Neural cell (in vitro differentiated cells): Measurements from ENCODE around the gene HDGFL2. TPM values are rescaled to one million over a fixed set of nuclear protein-coding genes. Genes with fewer than 3 reads are reported as not detected.

Experiments used
- H2AFZ ChIP-seq: fragments of 200-600, 300-800 bp; sonication (generic), shearing (Covaris generic); 2 replicates; pipeline ENCODE4 v1.6.0; 2014; ENCODE audit warnings: low read depth, mild to moderate bottlenecking, antibody characterized with exemption, low read length, moderate library complexity
- H3F3A ChIP-seq: fragments of 200-600 bp; shearing (Covaris generic); 2 replicates; pipeline ENCODE4 v1.6.1; 2016; ENCODE audit warnings: mild to moderate bottlenecking, moderate library complexity, mixed read lengths, antibody characterized with exemption, low read length; ENCODE audit not compliant: insufficient read depth, poor library complexity, severe bottlenecking
- H3K27ac ChIP-seq: fragments of 200-600, 300-800 bp; sonication (generic), shearing (Covaris generic); 2 replicates; pipeline ENCODE4 v1.5.1; 2014; ENCODE audit warnings: mild to moderate bottlenecking, low read length, moderate library complexity
- H3K27me3 ChIP-seq: fragments of 300-800, 200-600 bp; sonication (generic), shearing (Covaris generic); 2 replicates; pipeline ENCODE4 v1.6.0; 2014; ENCODE audit warnings: mild to moderate bottlenecking, low read depth, low read length, moderate library complexity; ENCODE audit not compliant: insufficient read depth
- H3K36me3 ChIP-seq: fragments of 300-800, 200-600 bp; sonication (generic), shearing (Covaris generic); 2 replicates; pipeline ENCODE4 v1.5.1; 2014; ENCODE audit warnings: mild to moderate bottlenecking, antibody characterized with exemption, low read length, moderate library complexity; ENCODE audit not compliant: insufficient read depth
- H3K4me2 ChIP-seq: fragments of 300-800, 200-600 bp; sonication (generic), shearing (Covaris generic); 2 replicates; pipeline ENCODE4 v1.6.0; 2014; ENCODE audit warnings: mild to moderate bottlenecking, low read length
- H3K4me3 ChIP-seq: fragments of 300-800, 200-600 bp; sonication (generic), shearing (Covaris generic); 2 replicates; pipeline ENCODE4 v1.5.1; 2014; ENCODE audit warnings: mild to moderate bottlenecking, low read length, moderate library complexity
- H3K79me2 ChIP-seq: fragments of 200-600 bp; shearing (Covaris generic); replicated peaks from 2 replicates; pipeline ENCODE4 v1.6.0; 2014; ENCODE audit warnings: mild to moderate bottlenecking, low read length, moderate library complexity; ENCODE audit not compliant: insufficient read depth
- H3K9ac ChIP-seq: fragments of 300-800, 200-600 bp; sonication (generic), shearing (Covaris generic); 2 replicates; pipeline ENCODE4 v1.6.1; 2016; ENCODE audit warnings: mild to moderate bottlenecking, low read length, mixed read lengths
- H3K9me2 ChIP-seq: fragments of 200-600 bp; shearing (Covaris generic); 2 replicates; pipeline ENCODE4 v1.6.1; 2016; ENCODE audit warnings: mild to moderate bottlenecking, low read length, mixed read lengths; ENCODE audit not compliant: insufficient read depth
- H3K9me3 ChIP-seq: fragments of 200-600, 300-800 bp; sonication (generic), shearing (Covaris generic); 2 replicates; pipeline ENCODE4 v1.6.1; 2016; ENCODE audit warnings: mild to moderate bottlenecking, mixed run types, low read length, moderate library complexity, mixed read lengths
- H4K20me1 ChIP-seq: fragments of 200-600 bp; shearing (Covaris generic); 2 replicates; pipeline ENCODE4 v1.6.1; 2016; ENCODE audit warnings: mild to moderate bottlenecking, mixed run types; ENCODE audit not compliant: insufficient read depth
- EP300 ChIP-seq: fragments of 450-650 bp; conservative IDR thresholded peaks from 2 replicates; pipeline ENCODE4 v1.6.1; 2014; ENCODE audit warnings: antibody characterized with exemption, mild to moderate bottlenecking, moderate library complexity; ENCODE audit not compliant: poor library complexity, severe bottlenecking
- EZH2 ChIP-seq: fragments of 200-600, 300-800 bp; shearing (Covaris generic), sonication (generic); IDR thresholded peaks from 2 replicates; pipeline ENCODE4 v1.6.1; 2014; ENCODE audit warnings: antibody characterized with exemption, low read length, borderline replicate concordance, mild to moderate bottlenecking; ENCODE audit not compliant: insufficient read depth, poor library complexity, severe bottlenecking
- MXI1 ChIP-seq: fragments of 450-650 bp; conservative IDR thresholded peaks from 2 replicates; pipeline ENCODE4 v1.6.1; 2014; ENCODE audit warnings: antibody characterized with exemption, mild to moderate bottlenecking; ENCODE audit not compliant: poor library complexity, severe bottlenecking
- POLR2AphosphoS5 ChIP-seq: IDR thresholded peaks from 2 replicates; pipeline ENCODE4 v1.6.1; 2012
- RAD21 ChIP-seq: fragments of 450-650 bp; conservative IDR thresholded peaks from 2 replicates; pipeline ENCODE4 v1.6.1; 2014; ENCODE audit warnings: antibody characterized with exemption, mild to moderate bottlenecking, moderate library complexity
- SMC3 ChIP-seq: fragments of 450-650 bp; conservative IDR thresholded peaks from 2 replicates; pipeline ENCODE4 v1.6.1; 2014; ENCODE audit warnings: antibody characterized with exemption, mild to moderate bottlenecking, moderate library complexity; ENCODE audit not compliant: poor library complexity
- TAF1 ChIP-seq: IDR thresholded peaks from 2 replicates; pipeline ENCODE4 v1.6.1; 2012; ENCODE audit warnings: low read depth
- polyA plus RNA-seq: library from polyadenylated mRNA; depleted of rRNA; stranded (reverse); fragments of >200 nt; gene quantifications from 2 replicates; pipeline ENCODE4 v1.2.3, GENCODE V29; 2014
- TF ChIP-seq, protein P1 (sequence below): IDR thresholded peaks from 2 replicates; pipeline ENCODE4 v1.6.1; 2012; ENCODE audit warnings: borderline replicate concordance
- TF ChIP-seq, protein P2 (sequence below): fragments of 450-650 bp; IDR thresholded peaks from 2 replicates; pipeline ENCODE4 v1.5.1; 2014; ENCODE audit warnings: antibody characterized with exemption, mild to moderate bottlenecking, moderate library complexity; ENCODE audit not compliant: poor library complexity, severe bottlenecking

HDGFL2 gene
- polyA plus RNA-seq, 1 donor from 2014 or later, result 79.7 TPM

DNA sequence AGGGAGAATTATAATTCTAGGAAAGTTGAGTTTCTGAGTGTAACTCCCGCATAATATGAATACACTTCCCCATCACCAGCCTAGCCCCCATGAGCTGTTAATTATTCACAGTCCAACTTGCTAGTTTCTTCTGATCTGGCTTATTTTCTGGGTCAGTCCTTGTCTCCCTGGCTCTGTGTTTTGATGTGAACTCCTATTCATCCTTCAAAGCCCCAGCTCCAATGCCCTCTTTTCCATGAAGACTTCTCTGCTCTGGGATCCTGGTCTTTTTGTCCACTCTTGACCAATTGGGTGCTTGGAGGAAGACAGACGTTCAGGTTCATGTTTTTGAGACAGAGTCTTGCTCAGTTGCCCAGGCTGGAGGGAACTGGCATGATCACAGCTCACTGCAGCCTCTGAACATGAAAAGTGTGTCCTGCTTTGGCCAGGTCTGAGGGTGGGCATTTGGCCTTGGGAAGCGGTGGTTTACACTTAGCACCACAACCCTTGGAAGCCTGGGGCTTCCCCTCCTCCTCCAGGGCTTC, 67.1 kb downstream of the HDGFL2 start:
- H2AFZ ChIP-seq, result no peak overlapping the region
- H3K4me2 ChIP-seq, result no peak overlapping the region
- H3K9me2 ChIP-seq, result no peaks in the 10 kb centered on the region
- no peaks in the 10 kb centered on the region for H3K9me3 ChIP-seq
- no peaks in the 10 kb centered on the region for H4K20me1 ChIP-seq
- H3K36me3 ChIP-seq, result no peaks in the 10 kb centered on the region
- no peak overlapping the region for H3K27ac ChIP-seq
- TF ChIP-seq TAF1 (no peak), MXI1 (no peak), RAD21 (no peak), SMC3 (no peak), POLR2AphosphoS5 (no peak), EZH2 (no peak), EP300 (no peak)
- TF ChIP-seq, protein P1, sequence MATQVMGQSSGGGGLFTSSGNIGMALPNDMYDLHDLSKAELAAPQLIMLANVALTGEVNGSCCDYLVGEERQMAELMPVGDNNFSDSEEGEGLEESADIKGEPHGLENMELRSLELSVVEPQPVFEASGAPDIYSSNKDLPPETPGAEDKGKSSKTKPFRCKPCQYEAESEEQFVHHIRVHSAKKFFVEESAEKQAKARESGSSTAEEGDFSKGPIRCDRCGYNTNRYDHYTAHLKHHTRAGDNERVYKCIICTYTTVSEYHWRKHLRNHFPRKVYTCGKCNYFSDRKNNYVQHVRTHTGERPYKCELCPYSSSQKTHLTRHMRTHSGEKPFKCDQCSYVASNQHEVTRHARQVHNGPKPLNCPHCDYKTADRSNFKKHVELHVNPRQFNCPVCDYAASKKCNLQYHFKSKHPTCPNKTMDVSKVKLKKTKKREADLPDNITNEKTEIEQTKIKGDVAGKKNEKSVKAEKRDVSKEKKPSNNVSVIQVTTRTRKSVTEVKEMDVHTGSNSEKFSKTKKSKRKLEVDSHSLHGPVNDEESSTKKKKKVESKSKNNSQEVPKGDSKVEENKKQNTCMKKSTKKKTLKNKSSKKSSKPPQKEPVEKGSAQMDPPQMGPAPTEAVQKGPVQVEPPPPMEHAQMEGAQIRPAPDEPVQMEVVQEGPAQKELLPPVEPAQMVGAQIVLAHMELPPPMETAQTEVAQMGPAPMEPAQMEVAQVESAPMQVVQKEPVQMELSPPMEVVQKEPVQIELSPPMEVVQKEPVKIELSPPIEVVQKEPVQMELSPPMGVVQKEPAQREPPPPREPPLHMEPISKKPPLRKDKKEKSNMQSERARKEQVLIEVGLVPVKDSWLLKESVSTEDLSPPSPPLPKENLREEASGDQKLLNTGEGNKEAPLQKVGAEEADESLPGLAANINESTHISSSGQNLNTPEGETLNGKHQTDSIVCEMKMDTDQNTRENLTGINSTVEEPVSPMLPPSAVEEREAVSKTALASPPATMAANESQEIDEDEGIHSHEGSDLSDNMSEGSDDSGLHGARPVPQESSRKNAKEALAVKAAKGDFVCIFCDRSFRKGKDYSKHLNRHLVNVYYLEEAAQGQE, result no peak
- TF ChIP-seq, protein P2, sequence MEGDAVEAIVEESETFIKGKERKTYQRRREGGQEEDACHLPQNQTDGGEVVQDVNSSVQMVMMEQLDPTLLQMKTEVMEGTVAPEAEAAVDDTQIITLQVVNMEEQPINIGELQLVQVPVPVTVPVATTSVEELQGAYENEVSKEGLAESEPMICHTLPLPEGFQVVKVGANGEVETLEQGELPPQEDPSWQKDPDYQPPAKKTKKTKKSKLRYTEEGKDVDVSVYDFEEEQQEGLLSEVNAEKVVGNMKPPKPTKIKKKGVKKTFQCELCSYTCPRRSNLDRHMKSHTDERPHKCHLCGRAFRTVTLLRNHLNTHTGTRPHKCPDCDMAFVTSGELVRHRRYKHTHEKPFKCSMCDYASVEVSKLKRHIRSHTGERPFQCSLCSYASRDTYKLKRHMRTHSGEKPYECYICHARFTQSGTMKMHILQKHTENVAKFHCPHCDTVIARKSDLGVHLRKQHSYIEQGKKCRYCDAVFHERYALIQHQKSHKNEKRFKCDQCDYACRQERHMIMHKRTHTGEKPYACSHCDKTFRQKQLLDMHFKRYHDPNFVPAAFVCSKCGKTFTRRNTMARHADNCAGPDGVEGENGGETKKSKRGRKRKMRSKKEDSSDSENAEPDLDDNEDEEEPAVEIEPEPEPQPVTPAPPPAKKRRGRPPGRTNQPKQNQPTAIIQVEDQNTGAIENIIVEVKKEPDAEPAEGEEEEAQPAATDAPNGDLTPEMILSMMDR, result no peak
- no peaks in the 10 kb centered on the region for H3K79me2 ChIP-seq
- H3F3A ChIP-seq, result no peaks in the 10 kb centered on the region
- no peak overlapping the region for H3K9ac ChIP-seq
- no peaks in the 10 kb centered on the region for H3K27me3 ChIP-seq
- H3K4me3 ChIP-seq, result no peak overlapping the region

DNA sequence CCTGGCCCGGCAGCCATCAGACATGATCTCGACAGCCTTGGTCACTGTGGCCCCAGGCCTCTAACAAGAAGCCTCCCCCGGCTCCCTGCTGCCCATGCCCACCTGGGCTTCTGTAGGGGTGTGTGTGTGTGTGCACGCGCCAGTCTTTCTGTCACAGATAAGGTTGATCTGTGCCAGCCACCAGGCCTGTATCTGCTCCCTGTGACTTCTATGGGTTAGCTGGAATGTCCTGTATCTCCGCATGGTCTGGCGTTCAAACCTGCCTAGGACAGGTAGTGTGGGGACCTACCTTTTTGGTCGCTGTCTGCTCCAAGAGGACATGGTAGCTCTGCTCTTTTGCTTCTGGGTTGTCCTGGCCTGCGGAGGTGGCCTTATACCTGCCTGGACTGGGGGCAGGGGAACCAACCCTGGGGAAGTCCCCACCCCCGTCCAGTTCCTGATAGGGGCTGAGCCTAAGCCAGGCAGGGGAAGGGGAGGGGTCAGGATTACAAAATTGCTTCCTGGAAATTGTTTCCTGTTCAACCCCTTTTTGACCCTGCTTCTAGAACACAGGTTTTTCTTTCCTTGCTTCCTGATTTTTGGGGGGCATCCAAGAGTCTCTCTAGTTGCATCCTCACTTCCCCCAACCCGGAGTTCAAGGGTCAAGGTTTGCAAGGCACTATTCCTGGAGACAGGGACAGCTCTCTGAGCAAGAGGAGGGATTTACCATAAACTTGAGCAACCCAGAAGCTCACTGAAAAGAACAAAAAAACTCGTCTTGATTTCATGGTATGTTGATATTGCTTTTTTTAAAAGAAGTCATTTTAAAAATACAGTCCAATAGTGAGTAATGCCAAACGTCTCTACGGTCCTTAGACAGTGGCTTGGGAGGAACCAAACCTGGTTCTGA, 67.8 kb downstream of the HDGFL2 start, which contains the start of gene LRG1:
Gene LRG1, minus strand, starts transcription at position 344 of the 889 bp plus-strand sequence. Its CDS starts 23 bp downstream, at position 321.
- Histone ChIP-seq H3K27me3 (no peaks in the 10 kb centered on the region), H3K79me2 (no peaks in the 10 kb centered on the region), H3K9me2 (no peaks in the 10 kb centered on the region), H2AFZ (no peak within 1 kb of the TSS), H3K9me3 (no peaks in the 10 kb centered on the region), H3K27ac (no peak within 1 kb of the TSS), H3K9ac (no peak within 1 kb of the TSS), H4K20me1 (no peaks in the 10 kb centered on the region), H3K36me3 (no peaks in the 10 kb centered on the region), H3K4me3 (no peak within 1 kb of the TSS), H3K4me2 (no peak within 1 kb of the TSS), H3F3A (no peaks in the 10 kb centered on the region)
- TF ChIP-seq POLR2AphosphoS5, result no peak
- TF ChIP-seq EZH2, result no peak
- TF ChIP-seq, protein P1, result no peak
- no peak for TF ChIP-seq EP300
- no peak for TF ChIP-seq TAF1
- TF ChIP-seq RAD21, result no peak
- TF ChIP-seq SMC3, result no peak
- TF ChIP-seq, protein P2, result no peak
- no peak for TF ChIP-seq MXI1
